ENCODE results near the gene CPNE4. TPM values are rescaled to one million over a fixed set of nuclear protein-coding genes. Genes with fewer than 3 reads are reported as not detected.

The CPNE4 gene
- total and polyA plus RNA-seq, 4 donors: 0.02 to 1.6 (median 0.29) TPM

- no peak for TF ChIP-seq CTCF (IDR thresholded peaks at IDR 0.05; ENCODE audit: control extremely low read depth, extremely low read depth)
Observed at GRCh38 chr3:131998027-131998426, 36.8 kb downstream of the CPNE4 start.

GRCh38 chr3:131995891-131996290, 38.9 kb downstream of the CPNE4 start:
- Histone ChIP-seq H3K27me3 (ENCODE audit: control insufficient read depth in 3 of 3, insufficient read depth in 3 of 3, low read length in 2 of 3) (no peaks in the 10 kb centered on the region), H3K4me1 (ENCODE audit: control insufficient read depth in 5 of 5, insufficient read depth in 5 of 5, low read length in 5 of 5) (no peaks in the 10 kb centered on the region), H3K9ac (ENCODE audit: insufficient read depth in 1 of 2, low read length in 2 of 2) (no peak overlapping the region), H3K36me3 (ENCODE audit: control insufficient read depth in 4 of 4, insufficient read depth in 4 of 4, low read length in 4 of 4) (no peaks in the 10 kb centered on the region), H3K9me3 (ENCODE audit: control insufficient read depth in 4 of 4, insufficient read depth in 3 of 4, low read length in 3 of 4) (peaks cover 0 to 7% (median 3%) of the 10 kb centered on the region in 4 donors), H3K4me3 (no peak overlapping the region), H3K27ac (ENCODE audit: low read depth in 1 of 2, low read length in 1 of 2) (no peak overlapping the region)
- 84 to 88% methylated on average over 3 of the region's 3 CpGs for WGBS, 2 donors
- ATAC-seq (ENCODE audit: insufficient read depth, low FRiP score) (no peak), DNase-seq (no peak)
- TF ChIP-seq CTCF (IDR thresholded peaks at IDR 0.05; ENCODE audit: control extremely low read depth, extremely low read depth): no peak

More at GRCh38 chr3:131998027-131998426, 36.8 kb downstream of the CPNE4 start:
- Histone ChIP-seq H3K4me3 (no peak overlapping the region), H3K36me3 (ENCODE audit: control insufficient read depth in 4 of 4, insufficient read depth in 4 of 4, low read length in 4 of 4) (no peaks in the 10 kb centered on the region), H3K9ac (ENCODE audit: insufficient read depth in 1 of 2, low read length in 2 of 2) (no peak overlapping the region), H3K4me1 (ENCODE audit: control insufficient read depth in 5 of 5, insufficient read depth in 5 of 5, low read length in 5 of 5) (no peaks in the 10 kb centered on the region), H3K27ac (ENCODE audit: low read depth in 1 of 2, low read length in 1 of 2) (no peak overlapping the region), H3K27me3 (ENCODE audit: control insufficient read depth in 3 of 3, insufficient read depth in 3 of 3, low read length in 2 of 3) (no peaks in the 10 kb centered on the region), H3K9me3 (ENCODE audit: control insufficient read depth in 4 of 4, insufficient read depth in 3 of 4, low read length in 3 of 4) (no peaks in the 10 kb centered on the region)
- no peak for ATAC-seq (ENCODE audit: insufficient read depth, low FRiP score)
- DNase-seq: no peak
- WGBS, 2 donors: 29 to 34% methylated on average over 1 of the region's 1 CpG

GRCh38 chr3:131989318-131989717, 45.5 kb downstream of the CPNE4 start:
- TF ChIP-seq CTCF (IDR thresholded peaks at IDR 0.05; ENCODE audit: control extremely low read depth, extremely low read depth): no peak
- Histone ChIP-seq H3K4me3 (no peak overlapping the region), H3K36me3 (ENCODE audit: control insufficient read depth in 4 of 4, insufficient read depth in 4 of 4, low read length in 4 of 4) (no peaks in the 10 kb centered on the region), H3K9me3 (ENCODE audit: control insufficient read depth in 4 of 4, insufficient read depth in 3 of 4, low read length in 3 of 4) (peaks cover 0 to 8% (median 5%) of the 10 kb centered on the region in 4 donors), H3K27ac (ENCODE audit: low read depth in 1 of 2, low read length in 1 of 2) (no peak overlapping the region), H3K27me3 (ENCODE audit: control insufficient read depth in 3 of 3, insufficient read depth in 3 of 3, low read length in 2 of 3) (no peaks in the 10 kb centered on the region), H3K4me1 (ENCODE audit: control insufficient read depth in 5 of 5, insufficient read depth in 5 of 5, low read length in 5 of 5) (no peaks in the 10 kb centered on the region), H3K9ac (ENCODE audit: insufficient read depth in 1 of 2, low read length in 2 of 2) (no peak overlapping the region)
- no peak for DNase-seq
- 94 to 96% methylated on average over 3 of the region's 3 CpGs for WGBS, 2 donors
- no peak for ATAC-seq (ENCODE audit: insufficient read depth, low FRiP score)

GRCh38 chr3:131988209-131988608, 46.6 kb downstream of the CPNE4 start:
- Histone ChIP-seq H3K9me3 (ENCODE audit: control insufficient read depth in 4 of 4, insufficient read depth in 3 of 4, low read length in 3 of 4) (peaks cover 0 to 8% (median 5%) of the 10 kb centered on the region in 4 donors), H3K4me1 (ENCODE audit: control insufficient read depth in 5 of 5, insufficient read depth in 5 of 5, low read length in 5 of 5) (no peaks in the 10 kb centered on the region), H3K36me3 (ENCODE audit: control insufficient read depth in 4 of 4, insufficient read depth in 4 of 4, low read length in 4 of 4) (no peaks in the 10 kb centered on the region), H3K27ac (ENCODE audit: low read depth in 1 of 2, low read length in 1 of 2) (no peak overlapping the region), H3K9ac (ENCODE audit: insufficient read depth in 1 of 2, low read length in 2 of 2) (no peak overlapping the region), H3K27me3 (ENCODE audit: control insufficient read depth in 3 of 3, insufficient read depth in 3 of 3, low read length in 2 of 3) (no peaks in the 10 kb centered on the region), H3K4me3 (no peak overlapping the region)
- 88 to 89% methylated on average over 3 of the region's 3 CpGs for WGBS, 2 donors
- no peak for TF ChIP-seq CTCF (IDR thresholded peaks at IDR 0.05; ENCODE audit: control extremely low read depth, extremely low read depth)
- ATAC-seq (ENCODE audit: insufficient read depth, low FRiP score) (no peak), DNase-seq (no peak)

All from lung (tissue), 12 donors.